NOMO-1 (cell line): ENCODE results near the gene FST.

Source experiments
- DNase-seq, 2 experiments: peaks; one replicate each; lab custom pipeline; 2025; ENCODE audit not compliant: unreplicated experiment in 2 of 2; lab: John Stamatoyannopoulos, UW

Gene FST

DNA sequence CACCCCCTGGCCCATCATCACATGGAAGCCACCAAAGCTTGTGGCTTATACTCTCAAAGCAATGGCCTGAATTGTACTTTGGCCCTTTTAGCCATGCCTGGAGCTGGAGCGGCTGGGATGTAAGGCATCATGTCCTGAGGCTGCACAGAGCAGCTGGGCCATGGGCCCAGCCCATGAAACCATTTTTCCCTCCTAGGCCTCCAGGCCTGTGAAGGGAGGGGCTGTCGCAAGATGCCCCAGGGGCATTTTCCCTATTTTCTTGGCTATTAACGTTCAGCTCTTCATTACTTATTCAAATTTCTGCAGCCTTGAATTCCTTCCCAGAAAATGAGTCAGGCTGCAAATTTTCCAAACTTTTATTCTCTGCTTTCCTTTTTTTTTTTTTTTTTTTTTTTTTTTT is 27.7 kb downstream of the FST start:
- no peak for DNase-seq

DNA sequence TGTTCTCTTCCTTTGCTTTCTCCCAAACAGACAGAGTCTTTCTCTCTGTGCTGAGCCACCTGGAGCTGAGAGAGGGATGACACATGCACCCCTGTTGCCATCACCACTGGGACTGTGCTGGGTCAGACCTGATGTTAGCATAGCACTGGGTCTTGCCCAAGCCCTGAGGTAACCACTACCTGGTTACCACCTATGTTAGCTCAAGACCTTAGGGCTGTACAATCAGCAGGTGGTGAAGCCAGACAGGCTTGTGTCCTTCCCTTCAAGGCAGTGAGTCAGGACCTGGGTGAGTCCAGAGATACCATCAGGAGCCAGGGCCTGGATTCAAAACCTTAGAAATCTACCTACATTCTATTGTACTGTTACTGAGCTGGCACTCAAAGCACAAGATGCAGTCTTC is 32.1 kb downstream of the FST start:
- no peak for DNase-seq

DNA sequence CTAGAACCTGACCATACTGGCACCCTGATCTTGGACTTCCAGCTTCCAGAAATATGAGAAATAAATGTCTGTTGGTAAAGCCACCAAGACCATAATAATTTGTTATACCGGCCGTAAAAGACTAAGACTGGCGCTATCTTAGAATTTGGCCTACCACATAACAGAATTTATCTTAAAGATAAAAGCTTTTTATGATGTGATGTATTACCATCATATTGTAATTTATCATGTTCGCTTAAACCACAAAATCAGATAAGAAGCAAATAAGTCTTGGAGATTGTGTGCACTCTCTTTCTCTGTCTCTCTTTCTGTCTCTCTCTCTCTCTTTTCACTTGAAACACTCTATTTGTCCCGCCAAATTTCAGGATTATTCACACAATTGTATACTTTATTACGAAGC is 35.6 kb downstream of the FST start:
- DNase-seq = no peak

DNA sequence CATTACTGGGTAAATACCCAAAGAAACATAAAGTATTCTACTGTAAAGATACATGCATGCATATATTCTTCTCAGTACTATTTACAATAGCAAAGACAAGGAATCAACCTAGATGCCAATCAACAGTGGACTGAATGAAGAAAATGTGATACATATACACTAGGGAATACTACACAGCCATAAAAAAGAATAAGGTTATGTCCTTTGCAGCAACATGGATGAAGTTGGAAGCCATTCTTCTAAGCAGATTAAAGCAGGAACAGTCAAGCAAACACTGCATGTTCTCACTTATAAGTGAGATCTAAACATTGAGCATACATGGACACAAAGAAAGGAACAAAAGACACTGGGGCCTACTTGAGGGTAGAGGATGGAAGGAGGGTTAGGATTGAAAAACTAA is 40.4 kb downstream of the FST start:
- DNase-seq = no peak
